Astrocyte of the hippocampus (primary cell): ENCODE data around the gene TSPAN6.

Source experiments
- DNase-seq: peaks from one replicate; pipeline ENCODE4 v3.0.0; 2011; ENCODE audit warnings: low read depth, low spot score

TSPAN6 gene

DNA sequence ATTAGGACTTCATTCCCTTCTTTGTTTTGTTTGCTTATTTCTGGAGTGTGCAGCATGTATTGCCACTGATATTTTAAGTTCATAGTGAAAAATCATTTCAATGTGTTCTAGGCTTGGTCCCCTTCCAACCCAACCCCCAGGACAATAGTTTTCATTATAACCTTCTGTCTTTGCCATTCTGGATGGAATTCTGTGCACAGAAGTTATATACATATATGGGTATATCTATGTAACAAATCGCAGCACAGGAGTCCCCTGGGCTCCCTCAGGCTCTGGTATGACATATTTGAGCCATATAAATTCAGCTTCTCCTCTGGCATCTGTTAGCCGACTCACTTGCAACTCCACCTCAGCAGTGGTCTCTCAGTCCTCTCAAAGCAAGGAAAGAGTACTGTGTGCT lies 52.0 kb downstream of the TSPAN6 start, which contains the start of gene TNMD:
Gene TNMD (plus strand): TSS at position 326 of the 400 bp plus-strand sequence. CDS start 83 bp downstream, outside the sequence.
- DNase-seq = no peak
